Measurements from ENCODE around the gene TBC1D16.

GRCh38 chr17:80070375-80071115, 34.9 kb upstream of the TBC1D16 start:
- no peak for TF ChIP-seq CTCF (IDR thresholded peaks at IDR 0.05; ENCODE audit: borderline replicate concordance, extremely low read depth, low read length, poor library complexity, severe bottlenecking)
- no peak for TF ChIP-seq EZH2 (IDR thresholded peaks at IDR 0.05; ENCODE audit: borderline replicate concordance, low read depth, low read length, severe bottlenecking)
